HG02884 (cell line): Measurements from ENCODE around the gene ALDH1L2.
A peak's percentile ranks its signal among the peaks of the same experiment; 100 is the strongest.
"Not testable (repeated sequence)": the region's sequence is repeated elsewhere in the genome, so short reads cannot be mapped to it uniquely, and the experiment has no call there.

Experiments used
- ATAC-seq: cut with Tn5 transposase; IDR thresholded peaks from one replicate; pipeline ENCODE4 v1.9.1; 2021; ENCODE audit warnings: mild to moderate bottlenecking, moderate library complexity; ENCODE audit not compliant: unreplicated experiment

The ALDH1L2 gene

GRCh38 chr12:104986022-104986941 is 98.0 kb downstream of the ALDH1L2 start, which contains the start of gene NOPCHAP1:
TSS of gene NOPCHAP1 (plus strand) at chr12:104986316. CDS start at chr12:104986353, 37 bp downstream.
- ATAC-seq, result peak; percentile 92

GRCh38 chr12:104985206-104985605 is 99.1 kb downstream of the ALDH1L2 start:
- ATAC-seq, result no peak

- ATAC-seq, result not testable (repeated sequence)
Observed at GRCh38 chr12:104977688-104978087, 106.6 kb downstream of the ALDH1L2 start.

GRCh38 chr12:104976703-104977102 is 107.6 kb downstream of the ALDH1L2 start:
- no peak for ATAC-seq

GRCh38 chr12:104975587-104976343 is 108.5 kb downstream of the ALDH1L2 start:
- ATAC-seq, result no peak

GRCh38 chr12:104974626-104975290 is 109.5 kb downstream of the ALDH1L2 start:
- peak; percentile 96 for ATAC-seq

GRCh38 chr12:104973250-104973649 is 111.0 kb downstream of the ALDH1L2 start:
- ATAC-seq, result no peak

GRCh38 chr12:104971306-104971705 is 113.0 kb downstream of the ALDH1L2 start:
- ATAC-seq, result no peak
